HFF-Myc (cell line): ENCODE measurements around the gene FAM83C.

Experiments
- DNase-seq: peaks from one replicate; pipeline ENCODE4 v3.0.0-alpha.2; 2011; ENCODE audit warnings: low read depth; ENCODE audit errors: extremely low read depth
- H3K4me3 ChIP-seq: replicated peaks from 2 replicates; pipeline ENCODE4 v1.5.1; 2011; ENCODE audit warnings: low read depth, mild to moderate bottlenecking, control low read depth, low read length
- TF ChIP-seq, protein P1 (sequence below): IDR thresholded peaks from 2 replicates; pipeline ENCODE4 v1.5.1; 2012; ENCODE audit warnings: mild to moderate bottlenecking, low read depth, low read length, control low read depth; ENCODE audit errors: missing control alignments

The FAM83C gene

DNA sequence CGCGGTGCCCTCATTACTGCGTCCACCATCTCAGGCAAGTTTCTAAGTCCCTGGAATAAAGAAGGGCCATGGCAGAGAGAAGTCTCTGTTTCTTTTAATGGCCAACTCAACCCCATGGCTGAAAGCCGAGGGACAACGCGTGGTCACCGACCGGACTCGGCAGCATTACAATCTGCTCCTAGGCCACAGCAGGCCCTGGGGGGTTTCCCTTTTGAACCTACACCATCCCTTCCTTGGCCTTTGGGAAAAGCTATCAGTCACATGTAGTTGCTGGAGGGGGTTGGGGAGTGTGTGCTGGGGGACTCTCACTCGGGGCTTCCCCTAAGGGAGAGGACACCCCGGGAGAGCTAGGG, 11.1 kb upstream of the FAM83C start:
- no peak for DNase-seq
- H3K4me3 ChIP-seq = no peak overlapping the region
- TF ChIP-seq, protein P1, sequence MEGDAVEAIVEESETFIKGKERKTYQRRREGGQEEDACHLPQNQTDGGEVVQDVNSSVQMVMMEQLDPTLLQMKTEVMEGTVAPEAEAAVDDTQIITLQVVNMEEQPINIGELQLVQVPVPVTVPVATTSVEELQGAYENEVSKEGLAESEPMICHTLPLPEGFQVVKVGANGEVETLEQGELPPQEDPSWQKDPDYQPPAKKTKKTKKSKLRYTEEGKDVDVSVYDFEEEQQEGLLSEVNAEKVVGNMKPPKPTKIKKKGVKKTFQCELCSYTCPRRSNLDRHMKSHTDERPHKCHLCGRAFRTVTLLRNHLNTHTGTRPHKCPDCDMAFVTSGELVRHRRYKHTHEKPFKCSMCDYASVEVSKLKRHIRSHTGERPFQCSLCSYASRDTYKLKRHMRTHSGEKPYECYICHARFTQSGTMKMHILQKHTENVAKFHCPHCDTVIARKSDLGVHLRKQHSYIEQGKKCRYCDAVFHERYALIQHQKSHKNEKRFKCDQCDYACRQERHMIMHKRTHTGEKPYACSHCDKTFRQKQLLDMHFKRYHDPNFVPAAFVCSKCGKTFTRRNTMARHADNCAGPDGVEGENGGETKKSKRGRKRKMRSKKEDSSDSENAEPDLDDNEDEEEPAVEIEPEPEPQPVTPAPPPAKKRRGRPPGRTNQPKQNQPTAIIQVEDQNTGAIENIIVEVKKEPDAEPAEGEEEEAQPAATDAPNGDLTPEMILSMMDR = no peak

DNA sequence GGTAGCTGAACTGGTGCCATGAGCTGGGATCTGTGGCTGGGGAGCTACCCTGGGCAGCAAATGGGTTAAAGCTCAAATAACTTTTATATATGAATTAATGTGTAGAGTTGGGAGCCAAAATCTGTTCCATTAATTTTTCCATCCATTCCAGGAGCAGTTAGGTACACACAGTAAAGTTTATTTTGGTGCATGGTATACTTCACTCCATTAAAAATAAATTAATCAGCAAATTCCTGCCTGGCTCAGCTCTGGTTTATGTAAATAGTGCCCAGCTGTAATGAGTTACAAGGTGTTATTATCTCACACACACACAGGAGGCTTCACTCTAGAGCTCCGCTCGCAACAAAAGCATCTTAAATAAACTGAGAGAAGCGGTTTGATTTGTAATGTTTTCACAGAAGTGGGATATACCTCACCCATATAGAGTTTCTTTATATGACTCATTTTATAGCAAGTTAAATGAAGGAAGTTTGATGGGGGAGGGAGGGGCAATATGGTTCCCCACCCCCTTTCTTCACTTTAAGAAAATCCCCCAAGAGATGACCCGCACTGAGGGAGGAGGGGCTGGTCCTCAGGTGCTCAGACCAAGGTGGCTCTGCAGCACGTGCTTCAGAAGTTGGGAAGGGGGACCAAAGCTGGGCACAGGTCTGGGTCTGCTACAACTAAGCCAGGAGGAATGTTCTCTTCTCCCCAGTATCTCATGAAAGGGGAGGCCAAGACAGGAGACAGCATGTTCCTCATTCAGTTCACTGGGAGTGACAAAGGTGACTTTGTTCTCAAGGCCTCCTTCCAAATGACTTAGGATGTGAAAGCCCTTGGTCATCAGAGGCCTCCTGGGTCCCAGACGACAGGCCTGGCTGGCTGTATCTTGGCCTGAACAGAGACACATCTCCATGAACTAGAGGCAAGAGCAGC, 10.5 kb upstream of the FAM83C start:
- DNase-seq = no peak
- TF ChIP-seq, protein P1 = no peak
- no peak overlapping the region for H3K4me3 ChIP-seq

DNA sequence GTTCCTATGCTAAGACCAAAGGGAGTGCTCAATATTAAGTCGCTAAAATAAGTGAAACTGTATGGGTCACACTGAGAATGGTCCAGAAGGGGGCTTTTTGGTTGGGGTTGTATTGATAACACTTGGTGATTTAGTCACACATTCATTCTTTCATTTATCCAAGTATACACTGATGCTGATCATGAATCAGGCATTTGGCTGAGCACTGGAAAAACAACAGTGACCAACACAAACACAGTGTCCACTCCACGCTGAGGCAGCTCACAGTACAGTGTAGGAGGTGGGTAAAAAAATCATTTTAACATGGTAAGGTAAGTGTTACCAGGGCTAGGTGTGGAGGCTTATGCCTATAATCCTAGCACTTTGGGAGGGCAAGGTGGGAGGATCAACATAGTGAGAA, 9.2 kb upstream of the FAM83C start:
- no peak overlapping the region for H3K4me3 ChIP-seq
- TF ChIP-seq, protein P1 = no peak
- no peak for DNase-seq

DNA sequence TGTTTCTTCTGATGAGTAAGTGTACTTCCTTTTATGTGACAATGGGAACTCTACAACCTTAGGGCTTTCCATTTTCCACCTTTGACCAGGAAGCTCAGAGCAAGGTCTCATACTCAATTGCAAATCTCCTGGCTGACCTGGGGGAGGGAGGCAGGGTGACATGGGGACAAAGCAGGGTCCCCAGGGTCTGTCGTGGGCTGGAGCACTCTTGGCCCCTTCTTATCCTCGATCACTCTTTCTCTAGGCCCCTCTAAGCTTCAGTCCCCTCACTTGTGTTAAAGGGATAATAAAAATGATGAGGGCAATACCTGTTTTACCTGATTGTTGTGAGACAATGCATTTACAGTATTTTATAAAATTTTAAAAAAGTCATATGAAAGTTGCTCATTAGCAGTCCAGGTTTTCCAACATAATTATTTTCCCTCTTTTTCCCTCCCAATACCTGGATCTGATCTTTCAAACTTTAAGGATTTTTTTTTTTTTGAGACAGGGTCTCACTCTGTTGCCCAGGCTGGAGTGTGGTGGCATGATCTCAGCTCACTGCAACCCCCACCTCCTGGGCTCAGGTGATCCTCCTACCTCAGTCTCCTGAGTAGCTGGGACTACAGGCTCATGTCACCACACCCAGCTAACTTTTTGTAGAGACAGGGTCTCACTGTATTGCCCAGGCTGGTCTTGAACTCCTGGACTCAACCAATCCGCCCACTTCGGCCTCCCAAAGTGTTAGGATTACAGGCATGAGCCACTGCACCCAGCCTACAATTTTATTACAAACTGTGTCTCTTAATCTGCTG, 8.4 kb upstream of the FAM83C start:
- TF ChIP-seq, protein P1 = no peak
- DNase-seq = no peak
- H3K4me3 ChIP-seq = no peak overlapping the region

DNA sequence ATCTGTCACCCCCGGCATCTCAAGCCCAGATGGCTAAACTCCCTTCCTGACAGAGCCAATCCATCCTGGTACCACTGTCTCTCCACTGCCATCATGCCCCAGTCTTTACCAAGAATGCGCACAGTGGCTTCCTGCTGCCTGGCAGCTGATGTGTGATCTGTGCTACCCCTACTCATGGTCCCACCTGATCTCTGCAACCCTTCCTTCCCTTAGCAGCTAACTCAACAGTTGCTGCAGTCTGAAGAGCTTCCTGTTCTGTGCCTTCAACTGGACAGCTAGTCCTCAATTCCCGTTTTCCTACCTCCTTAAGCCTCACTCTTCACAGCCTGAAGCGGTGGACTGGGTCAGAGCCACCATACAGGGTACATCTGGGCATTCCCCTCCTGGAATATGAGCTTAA, 7.6 kb upstream of the FAM83C start:
- no peak for DNase-seq
- H3K4me3 ChIP-seq = no peak overlapping the region
- TF ChIP-seq, protein P1 = no peak

DNA sequence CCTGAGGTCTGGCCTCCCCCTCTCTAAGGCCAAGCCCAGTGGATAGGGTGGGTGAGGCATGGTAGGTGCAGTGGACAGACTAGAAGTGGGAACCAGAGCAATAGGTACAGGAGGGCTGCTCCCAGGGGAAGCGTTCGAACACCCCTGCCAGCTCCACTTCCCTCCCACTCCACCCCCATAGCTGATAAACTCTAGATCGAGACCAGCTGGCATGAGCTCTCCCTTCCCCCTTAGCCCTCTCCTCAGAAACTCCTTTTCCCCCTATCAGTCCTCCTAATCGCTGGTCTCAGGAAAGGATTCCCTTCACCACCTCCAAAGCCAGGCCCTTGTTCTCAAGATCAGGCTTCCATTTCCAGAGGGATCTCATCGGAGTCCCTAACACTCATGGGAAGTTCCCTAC, 6.0 kb upstream of the FAM83C start:
- DNase-seq = no peak
- TF ChIP-seq, protein P1 = no peak
- H3K4me3 ChIP-seq = no peak overlapping the region
